Brain microvascular endothelial cell (primary cell): ENCODE results near the gene VSIG8.

Experiments
- DNase-seq: peaks from one replicate; pipeline ENCODE4 v3.0.0-alpha.2; 2020
- H3K27ac ChIP-seq: fragments of 250-450 bp; sonication (Bioruptor Pico); 2 replicates; pipeline ENCODE4 v1.5.1; 2020; ENCODE audit warnings: mild to moderate bottlenecking, moderate library complexity
- H3K27me3 ChIP-seq: fragments of 250-450 bp; sonication (Bioruptor Pico); replicated peaks from 2 replicates; pipeline ENCODE4 v1.5.1; 2020; ENCODE audit warnings: mild to moderate bottlenecking
- H3K36me3 ChIP-seq: fragments of 250-450 bp; sonication (Bioruptor Pico); replicated peaks from 2 replicates; pipeline ENCODE4 v1.5.1; 2020; ENCODE audit warnings: mild to moderate bottlenecking
- H3K4me3 ChIP-seq: 2 replicates; pipeline ENCODE4 v1.5.1; 2011; ENCODE audit warnings: low read depth, mild to moderate bottlenecking, control low read depth, low read length, moderate library complexity
- in situ Hi-C: cut with HindIII; loops from 2 replicates; pipeline ENCODE4 v1.10.0; 2017; ENCODE audit warnings: low sequenced_read_pairs, low pct_ligation_motif_present
- TF ChIP-seq, protein P1 (sequence below): IDR thresholded peaks from 2 replicates; pipeline ENCODE4 v1.5.1; 2011; ENCODE audit warnings: low read depth, mild to moderate bottlenecking, moderate library complexity, low read length, control low read depth, inconsistent platforms; ENCODE audit errors: missing control alignments

The VSIG8 gene

DNA sequence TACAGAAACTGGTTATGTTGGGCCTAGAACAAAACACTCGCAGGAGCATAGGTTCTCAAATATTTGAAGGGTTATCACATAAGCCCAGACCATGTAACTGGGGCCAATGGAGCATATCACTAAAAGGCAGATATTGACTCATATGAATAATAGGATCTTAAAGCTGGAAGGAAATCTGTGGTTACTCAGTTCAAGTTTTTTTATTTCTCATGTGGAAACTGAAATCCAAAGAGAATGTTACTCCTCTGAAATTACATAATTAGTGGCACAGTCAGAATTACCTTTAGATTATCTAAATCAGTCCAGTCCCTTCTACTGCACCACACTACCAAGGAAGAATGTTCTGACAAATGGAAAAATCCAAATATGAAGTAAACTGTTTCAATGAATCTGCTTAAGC, 23.7 kb downstream of the VSIG8 start:
- in situ Hi-C loops = no loop called here
- H3K36me3 ChIP-seq = no peaks in the 10 kb centered on the region
- no peak for DNase-seq

DNA sequence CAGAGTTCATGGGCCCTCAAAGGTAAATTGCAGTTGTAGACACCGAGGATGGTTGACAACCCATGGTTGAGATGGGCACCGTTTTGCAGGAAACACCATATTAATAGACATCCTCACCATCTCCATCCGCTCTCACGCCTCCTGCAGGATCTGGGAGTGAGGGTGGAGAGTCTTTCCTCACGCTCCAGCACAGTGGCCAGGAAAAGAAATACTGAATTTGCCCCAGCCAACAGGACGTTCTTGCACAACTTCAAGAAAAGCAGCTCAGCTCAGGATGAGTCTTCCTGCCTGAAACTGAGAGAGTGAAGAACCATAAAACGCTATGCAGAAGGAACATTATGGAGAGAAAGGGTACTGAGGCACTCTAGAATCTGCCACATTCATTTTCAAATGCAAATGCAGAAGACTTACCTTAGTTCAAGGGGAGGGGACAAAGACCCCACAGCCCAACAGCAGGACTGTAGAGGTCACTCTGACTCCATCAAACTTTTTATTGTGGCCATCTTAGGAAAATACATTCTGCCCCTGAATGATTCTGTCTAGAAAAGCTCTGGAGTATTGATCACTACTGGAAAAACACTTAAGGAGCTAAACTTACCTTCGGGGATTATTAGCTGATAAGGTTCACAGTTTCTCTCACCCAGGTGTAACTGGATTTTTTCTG, 26.5 kb downstream of the VSIG8 start:
- TF ChIP-seq, protein P1, sequence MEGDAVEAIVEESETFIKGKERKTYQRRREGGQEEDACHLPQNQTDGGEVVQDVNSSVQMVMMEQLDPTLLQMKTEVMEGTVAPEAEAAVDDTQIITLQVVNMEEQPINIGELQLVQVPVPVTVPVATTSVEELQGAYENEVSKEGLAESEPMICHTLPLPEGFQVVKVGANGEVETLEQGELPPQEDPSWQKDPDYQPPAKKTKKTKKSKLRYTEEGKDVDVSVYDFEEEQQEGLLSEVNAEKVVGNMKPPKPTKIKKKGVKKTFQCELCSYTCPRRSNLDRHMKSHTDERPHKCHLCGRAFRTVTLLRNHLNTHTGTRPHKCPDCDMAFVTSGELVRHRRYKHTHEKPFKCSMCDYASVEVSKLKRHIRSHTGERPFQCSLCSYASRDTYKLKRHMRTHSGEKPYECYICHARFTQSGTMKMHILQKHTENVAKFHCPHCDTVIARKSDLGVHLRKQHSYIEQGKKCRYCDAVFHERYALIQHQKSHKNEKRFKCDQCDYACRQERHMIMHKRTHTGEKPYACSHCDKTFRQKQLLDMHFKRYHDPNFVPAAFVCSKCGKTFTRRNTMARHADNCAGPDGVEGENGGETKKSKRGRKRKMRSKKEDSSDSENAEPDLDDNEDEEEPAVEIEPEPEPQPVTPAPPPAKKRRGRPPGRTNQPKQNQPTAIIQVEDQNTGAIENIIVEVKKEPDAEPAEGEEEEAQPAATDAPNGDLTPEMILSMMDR = peak; percentile 41
- DNase-seq = no peak
- Histone ChIP-seq H3K36me3 (no peaks in the 10 kb centered on the region), H3K27ac (no peak overlapping the region), H3K27me3 (no peaks in the 10 kb centered on the region), H3K4me3 (no peak overlapping the region)
- in situ Hi-C loops = no loop called here

More for the DNA sequence above, 23.7 kb downstream of the VSIG8 start:
- no peak overlapping the region for H3K27ac ChIP-seq
- H3K4me3 ChIP-seq = no peak overlapping the region
- H3K27me3 ChIP-seq = no peaks in the 10 kb centered on the region
- TF ChIP-seq, protein P1 = no peak

DNA sequence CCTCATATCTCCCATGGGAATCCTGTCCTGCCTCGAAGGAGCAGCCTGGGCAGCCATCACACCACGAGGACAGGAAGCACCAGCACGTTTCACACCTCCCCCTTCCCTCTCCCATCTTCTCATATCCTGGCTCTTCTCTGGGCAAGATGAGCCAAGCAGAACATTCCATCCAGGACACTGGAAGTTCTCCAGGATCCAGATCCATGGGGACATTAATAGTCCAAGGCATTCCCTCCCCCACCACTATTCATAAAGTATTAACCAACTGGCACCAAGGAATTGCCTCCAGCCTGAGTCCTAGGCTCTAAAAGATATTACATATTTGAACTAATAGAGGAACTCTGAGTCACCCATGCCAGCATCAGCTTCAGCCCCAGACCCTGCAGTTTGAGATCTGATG, 27.1 kb downstream of the VSIG8 start:
- no peak overlapping the region for H3K27ac ChIP-seq
- DNase-seq = no peak
- H3K27me3 ChIP-seq = no peaks in the 10 kb centered on the region
- H3K36me3 ChIP-seq = no peaks in the 10 kb centered on the region
- in situ Hi-C loops = no loop called here
- H3K4me3 ChIP-seq = no peak overlapping the region
- TF ChIP-seq, protein P1 = no peak

DNA sequence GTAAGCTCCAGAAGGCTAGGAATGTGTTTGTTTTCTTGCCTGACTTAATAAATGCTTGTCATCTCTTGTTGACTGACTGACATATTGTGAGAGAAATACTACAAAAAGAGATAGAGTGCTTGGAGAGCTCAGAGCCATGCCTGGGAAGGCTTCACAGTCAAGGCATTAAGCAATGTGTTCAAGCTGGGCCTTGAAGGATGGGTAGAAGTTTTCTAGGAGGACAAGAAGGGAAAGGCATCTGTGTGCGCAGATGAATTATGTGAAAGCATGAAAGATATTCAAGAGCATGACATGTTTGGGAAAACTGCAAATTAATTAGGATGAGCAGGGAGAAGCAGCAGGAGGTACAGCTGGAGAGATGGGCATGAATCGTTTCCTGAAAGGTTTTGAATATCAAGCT, 30.1 kb downstream of the VSIG8 start:
- Histone ChIP-seq H3K27me3 (no peaks in the 10 kb centered on the region), H3K27ac (no peak overlapping the region), H3K36me3 (no peaks in the 10 kb centered on the region), H3K4me3 (no peak overlapping the region)
- in situ Hi-C loops = no loop called here
- TF ChIP-seq, protein P1 = no peak
- DNase-seq = no peak

DNA sequence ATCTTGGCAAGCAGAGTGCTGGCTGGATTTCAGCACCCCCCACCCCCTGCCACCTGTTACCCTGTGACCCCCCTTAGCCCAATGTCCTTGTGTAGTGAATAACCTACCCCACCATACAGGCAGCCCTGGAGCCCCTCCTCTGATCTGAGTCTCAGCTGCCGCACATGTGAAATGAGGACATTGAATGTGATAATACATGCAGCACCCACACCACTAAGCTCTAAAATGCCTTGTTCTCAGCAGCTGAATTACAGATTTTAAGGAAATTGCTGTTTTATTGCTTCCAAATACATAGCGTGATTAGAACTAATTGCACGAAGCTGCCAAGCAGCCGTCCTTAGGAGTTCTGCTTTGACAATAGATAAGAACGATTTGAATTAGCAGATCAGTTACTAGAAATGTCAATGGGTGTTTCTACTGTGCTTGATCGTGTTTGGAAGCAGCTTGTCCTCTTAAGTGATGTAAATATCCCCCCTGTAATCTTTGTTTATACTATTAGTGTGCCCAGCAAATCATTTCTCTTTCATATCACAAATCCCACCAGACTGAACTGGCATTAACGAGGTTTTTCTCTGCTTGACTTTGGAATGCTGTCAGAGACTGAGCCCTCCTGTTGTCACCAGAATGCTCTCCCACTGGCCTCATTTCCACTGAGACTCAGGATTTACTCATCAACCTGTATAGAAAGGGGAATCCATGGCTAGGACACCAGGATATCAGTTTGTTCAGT, 30.9 kb downstream of the VSIG8 start:
- Histone ChIP-seq H3K4me3 (no peak overlapping the region), H3K27ac (no peak overlapping the region), H3K36me3 (no peaks in the 10 kb centered on the region), H3K27me3 (no peaks in the 10 kb centered on the region)
- in situ Hi-C loops = no loop called here
- TF ChIP-seq, protein P1 = no peak
- no peak for DNase-seq

DNA sequence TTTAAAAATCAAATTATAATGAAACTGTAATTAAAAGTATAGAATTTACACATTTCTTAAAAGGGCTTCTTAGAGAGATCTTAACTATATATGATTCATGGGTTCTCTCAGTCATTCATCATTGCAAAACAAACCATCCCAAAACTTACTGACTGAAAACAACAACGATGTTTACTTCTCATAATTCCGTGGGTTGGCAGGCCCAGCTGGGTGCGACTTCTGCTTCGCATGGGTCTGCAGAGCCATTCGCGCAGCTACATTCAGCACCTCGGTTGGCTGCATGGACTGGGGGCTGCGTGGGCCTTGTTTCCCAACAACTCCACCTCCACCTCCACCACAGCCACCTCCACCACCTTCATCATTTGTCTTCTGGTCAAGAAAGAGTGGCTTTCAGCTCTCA, 31.7 kb downstream of the VSIG8 start:
- TF ChIP-seq, protein P1 = no peak
- no peak overlapping the region for H3K27ac ChIP-seq
- H3K4me3 ChIP-seq = no peak overlapping the region
- DNase-seq = no peak
- in situ Hi-C loops = no loop called here
- H3K36me3 ChIP-seq = no peaks in the 10 kb centered on the region
- no peaks in the 10 kb centered on the region for H3K27me3 ChIP-seq
